HG03139 (cell line): Measurements from ENCODE around the gene NCLN.
"Not testable (repeated sequence)": the region's sequence is repeated elsewhere in the genome, so short reads cannot be mapped to it uniquely, and the experiment has no call there.

Experiments
- ATAC-seq: cut with Tn5 transposase; IDR thresholded peaks from one replicate; pipeline ENCODE4 v1.9.1; 2021; ENCODE audit not compliant: unreplicated experiment

Gene NCLN

GRCh38 chr19:3196064-3196932 is 10.6 kb downstream of the NCLN start:
- no peak for ATAC-seq

- ATAC-seq = no peak
Observed at GRCh38 chr19:3196933-3197205, 11.1 kb downstream of the NCLN start.

- ATAC-seq = no peak
Observed at GRCh38 chr19:3198901-3199700, 13.4 kb downstream of the NCLN start.

- ATAC-seq = no peak
Observed at GRCh38 chr19:3201072-3201700, 15.5 kb downstream of the NCLN start.

GRCh38 chr19:3201911-3202310 is 16.2 kb downstream of the NCLN start:
- no peak for ATAC-seq

- no peak for ATAC-seq
Observed at GRCh38 chr19:3202346-3202745, 16.6 kb downstream of the NCLN start.

GRCh38 chr19:3202895-3203294 is 17.2 kb downstream of the NCLN start:
- ATAC-seq = not testable (repeated sequence)

- no peak for ATAC-seq
Observed at GRCh38 chr19:3203805-3204645, 18.3 kb downstream of the NCLN start.

- no peak for ATAC-seq
Observed at GRCh38 chr19:3204646-3205275, 19.0 kb downstream of the NCLN start.

GRCh38 chr19:3206216-3206953 is 20.7 kb downstream of the NCLN start:
- ATAC-seq = no peak

- no peak for ATAC-seq
Observed at GRCh38 chr19:3207461-3208242, 21.9 kb downstream of the NCLN start.

- no peak for ATAC-seq
Observed at GRCh38 chr19:3208317-3209207, 22.8 kb downstream of the NCLN start.

- ATAC-seq = no peak
Observed at GRCh38 chr19:3210347-3211017, 24.8 kb downstream of the NCLN start.

- ATAC-seq = no peak
Observed at GRCh38 chr19:3211191-3211590, 25.5 kb downstream of the NCLN start.

- no peak for ATAC-seq
Observed at GRCh38 chr19:3213159-3213558, 27.4 kb downstream of the NCLN start.

- ATAC-seq = no peak
Observed at GRCh38 chr19:3216874-3217273, 31.1 kb downstream of the NCLN start.

GRCh38 chr19:3220576-3220975 is 34.8 kb downstream of the NCLN start:
- ATAC-seq = no peak

- ATAC-seq = not testable (repeated sequence)
Observed at GRCh38 chr19:3221576-3221975, 35.8 kb downstream of the NCLN start.
